22Rv1 (cell line): Measurements from ENCODE around the gene TCL1B.

Experiments used
- CTCF ChIP-seq: fragments of 450-650 bp; IDR thresholded peaks from 2 replicates; pipeline ENCODE4 v1.5.1; 2017; ENCODE audit warnings: mild to moderate bottlenecking
- ZFX ChIP-seq: fragments of 450-650 bp; IDR thresholded peaks from 2 replicates; pipeline ENCODE4 v1.6.1; 2017; ENCODE audit warnings: antibody characterized with exemption, borderline replicate concordance

- no peak for TF ChIP-seq CTCF
- no peak for TF ChIP-seq ZFX
Observed at GRCh38 chr14:95722525-95723190, 36.4 kb downstream of the TCL1B start.
